GM23338 (cell line): ENCODE data around the gene WFDC13. TPM values are rescaled to one million over a fixed set of nuclear protein-coding genes. Genes with fewer than 3 reads are reported as not detected.

Experiments used
- ATAC-seq: fragments of 200-7000 bp; cut with Tn5 transposase; 3 replicates; pipeline ENCODE4 v1.9.1; 2020
- DNase-seq: peaks from one replicate; pipeline ENCODE4 v3.0.0-alpha.2; 2015; ENCODE audit warnings: low spot score
- H2AFZ ChIP-seq: fragments of 200-600 bp; sonication (generic); 2 replicates; pipeline ENCODE4 v1.8.0; 2016; ENCODE audit warnings: antibody characterized with exemption, mild to moderate bottlenecking, moderate library complexity
- H3F3A ChIP-seq: fragments of 200-600 bp; sonication (generic); replicated peaks from 2 replicates; pipeline ENCODE4 v1.8.0; 2017; ENCODE audit warnings: antibody characterized with exemption, mixed run types, low read depth
- H3K27ac ChIP-seq: fragments of 200-600 bp; sonication (generic); 2 replicates; pipeline ENCODE4 v1.6.1; 2016; ENCODE audit warnings: low read depth
- H3K27me3 ChIP-seq: fragments of 200-600 bp; sonication (generic); 2 replicates; pipeline ENCODE4 v1.8.0; 2016; ENCODE audit warnings: mild to moderate bottlenecking, mixed run types, moderate library complexity; ENCODE audit not compliant: insufficient read depth
- H3K36me3 ChIP-seq: fragments of 200-600 bp; sonication (generic); 2 replicates; pipeline ENCODE4 v1.8.0; 2016; ENCODE audit warnings: mild to moderate bottlenecking; ENCODE audit not compliant: insufficient read depth
- H3K4me1 ChIP-seq: fragments of 200-600 bp; sonication (generic); 2 replicates; pipeline ENCODE4 v1.8.0; 2016; ENCODE audit warnings: mild to moderate bottlenecking, moderate library complexity; ENCODE audit not compliant: insufficient read depth
- H3K4me2 ChIP-seq: fragments of 200-600 bp; sonication (generic); 2 replicates; pipeline ENCODE4 v1.7.1; 2017; ENCODE audit warnings: mixed run types
- H3K4me3 ChIP-seq: fragments of 200-600 bp; sonication (generic); 2 replicates; pipeline ENCODE4 v1.6.1; 2016; ENCODE audit warnings: mixed run types
- H3K79me2 ChIP-seq: fragments of 200-600 bp; sonication (generic); replicated peaks from 2 replicates; pipeline ENCODE4 v1.8.0; 2017; ENCODE audit warnings: mild to moderate bottlenecking; ENCODE audit not compliant: insufficient read depth
- H3K9me2 ChIP-seq: fragments of 200-600 bp; sonication (generic); 2 replicates; pipeline ENCODE4 v1.8.0; 2017; ENCODE audit not compliant: insufficient read depth
- H4K20me1 ChIP-seq: fragments of 200-600 bp; sonication (generic); replicated peaks from 2 replicates; pipeline ENCODE4 v1.8.0; 2017; ENCODE audit warnings: mild to moderate bottlenecking; ENCODE audit not compliant: insufficient read depth
- H3K27ac Mint-ChIP-seq: 2 replicates; pipeline ENCODE4 v1.8.0; 2020; ENCODE audit warnings: inconsistent platforms, mild to moderate bottlenecking, moderate library complexity, mixed read lengths
- H3K27me3 Mint-ChIP-seq: 3 replicates; pipeline ENCODE4 v1.8.0; 2022; ENCODE audit warnings: low read depth, mild to moderate bottlenecking, moderate library complexity, mixed read lengths, inconsistent platforms; ENCODE audit not compliant: insufficient read depth, poor library complexity
- H3K36me3 Mint-ChIP-seq: 3 replicates; pipeline ENCODE4 v1.8.0; 2021; ENCODE audit warnings: low read depth, mild to moderate bottlenecking, inconsistent platforms, moderate library complexity, mixed read lengths
- H3K4me1 Mint-ChIP-seq: 3 replicates; pipeline ENCODE4 v1.8.0; 2020; ENCODE audit warnings: mild to moderate bottlenecking, inconsistent platforms, mixed read lengths
- H3K4me3 Mint-ChIP-seq: 3 replicates; pipeline ENCODE4 v1.8.0; 2021; ENCODE audit warnings: moderate library complexity, mild to moderate bottlenecking, inconsistent platforms, mixed read lengths
- H3K9me3 Mint-ChIP-seq: 3 replicates; pipeline ENCODE4 v1.8.0; 2020; ENCODE audit warnings: moderate library complexity, mild to moderate bottlenecking, inconsistent platforms, mixed read lengths
- EZH2 ChIP-seq: fragments of 200-600 bp; sonication (generic); IDR thresholded peaks from one replicate; pipeline ENCODE4 v1.8.0; 2017; ENCODE audit warnings: antibody characterized with exemption, mild to moderate bottlenecking, low read depth; ENCODE audit not compliant: unreplicated experiment
- STAT1 ChIP-seq: IDR thresholded peaks from one replicate; pipeline ENCODE4 v1.6.1; 2016; ENCODE audit warnings: antibody characterized with exemption; ENCODE audit not compliant: unreplicated experiment
- ZNF331 ChIP-seq: fragments of 250-450 bp; sonication (Bioruptor Pico); IDR thresholded peaks from 2 replicates; pipeline ENCODE4 v1.5.0; 2020; ENCODE audit warnings: low read depth, mild to moderate bottlenecking, moderate library complexity
- polyA plus RNA-seq: library from polyadenylated mRNA; unstranded; fragments of >200 nt; fragmentation: Nextera tagmentation; extraction: Ambion mirVana; gene quantifications from 2 replicates; pipeline ENCODE4 v1.2.1, GENCODE V29; 2016
- total RNA-seq: library from RNA; depleted of rRNA; stranded (reverse); fragments of >200 nt; shearing (Covaris generic); gene quantifications from 2 replicates; pipeline ENCODE4 v1.2.3, GENCODE V29; 2014
- TF ChIP-seq, protein P1 (sequence below): IDR thresholded peaks from 2 replicates; pipeline ENCODE4 v1.6.1; 2016; ENCODE audit warnings: antibody characterized with exemption
- TF ChIP-seq, protein P2 (sequence below): IDR thresholded peaks from one replicate; pipeline ENCODE4 v1.6.1; 2018; ENCODE audit warnings: antibody characterized with exemption; ENCODE audit not compliant: unreplicated experiment
- TF ChIP-seq, protein P3 (sequence below), 2 experiments: fragments of 200-600 bp in 1 of 2; sonication (generic) in 1 of 2; conservative IDR thresholded peaks; 2 replicates each; pipeline versions ENCODE4 v1.5.1 to v1.6.1; 2016 to 2017; ENCODE audit warnings: antibody characterized with exemption in 2 of 2, low read depth in 2 of 2, mild to moderate bottlenecking in 2 of 2, moderate library complexity in 1 of 2

The WFDC13 gene
- total and polyA plus RNA-seq, 2 experiments from 2014 or later, result not detected

DNA sequence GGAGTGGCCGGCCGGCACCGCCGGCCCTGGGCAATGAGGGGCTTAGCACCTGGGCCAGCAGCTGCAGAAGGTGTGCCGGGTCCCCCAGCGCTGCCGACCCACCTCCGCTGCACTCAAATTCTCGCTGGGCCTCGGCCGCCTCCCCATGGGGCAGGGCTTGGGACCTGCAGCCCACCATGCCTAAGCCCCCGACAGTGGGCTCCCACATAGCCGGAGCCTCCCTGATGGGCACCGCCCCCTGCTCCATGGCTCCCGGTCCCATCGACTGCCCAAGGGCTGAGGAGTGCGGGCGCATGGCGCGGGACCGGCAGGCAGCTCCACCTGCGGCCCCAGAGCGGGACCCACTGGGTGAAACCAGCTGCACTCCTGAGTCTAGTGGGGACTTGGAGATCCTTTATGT lies 34.1 kb downstream of the WFDC13 start:
- Mint-ChIP-seq H3K27ac (no peak overlapping the region), H3K36me3 (peaks cover 48% of the 10 kb centered on the region), H3K9me3 (peaks cover 58% of the 10 kb centered on the region), H3K4me1 (no peaks in the 10 kb centered on the region), H3K27me3 (no peaks in the 10 kb centered on the region), H3K4me3 (no peak overlapping the region)
- no peak overlapping the region for H3K4me2 ChIP-seq
- H3K27ac ChIP-seq, result no peak overlapping the region
- H3K79me2 ChIP-seq, result no peaks in the 10 kb centered on the region
- no peaks in the 10 kb centered on the region for H4K20me1 ChIP-seq
- H3K9me2 ChIP-seq, result no peaks in the 10 kb centered on the region; the same call in 1 of the 2 replicates
- H3K4me3 ChIP-seq, result no peak overlapping the region
- no peak overlapping the region for H2AFZ ChIP-seq
- H3K27me3 ChIP-seq, result no peaks in the 10 kb centered on the region
- H3F3A ChIP-seq, result no peaks in the 10 kb centered on the region
- peaks cover 21% of the 10 kb centered on the region for H3K36me3 ChIP-seq
- DNase-seq, result no peak
- no peaks in the 10 kb centered on the region for H3K4me1 ChIP-seq
- ATAC-seq, result no peak
- TF ChIP-seq EZH2 (no peak), ZNF331 (no peak)
- TF ChIP-seq, protein P1, sequence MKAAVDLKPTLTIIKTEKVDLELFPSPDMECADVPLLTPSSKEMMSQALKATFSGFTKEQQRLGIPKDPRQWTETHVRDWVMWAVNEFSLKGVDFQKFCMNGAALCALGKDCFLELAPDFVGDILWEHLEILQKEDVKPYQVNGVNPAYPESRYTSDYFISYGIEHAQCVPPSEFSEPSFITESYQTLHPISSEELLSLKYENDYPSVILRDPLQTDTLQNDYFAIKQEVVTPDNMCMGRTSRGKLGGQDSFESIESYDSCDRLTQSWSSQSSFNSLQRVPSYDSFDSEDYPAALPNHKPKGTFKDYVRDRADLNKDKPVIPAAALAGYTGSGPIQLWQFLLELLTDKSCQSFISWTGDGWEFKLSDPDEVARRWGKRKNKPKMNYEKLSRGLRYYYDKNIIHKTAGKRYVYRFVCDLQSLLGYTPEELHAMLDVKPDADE, result no peak

DNA sequence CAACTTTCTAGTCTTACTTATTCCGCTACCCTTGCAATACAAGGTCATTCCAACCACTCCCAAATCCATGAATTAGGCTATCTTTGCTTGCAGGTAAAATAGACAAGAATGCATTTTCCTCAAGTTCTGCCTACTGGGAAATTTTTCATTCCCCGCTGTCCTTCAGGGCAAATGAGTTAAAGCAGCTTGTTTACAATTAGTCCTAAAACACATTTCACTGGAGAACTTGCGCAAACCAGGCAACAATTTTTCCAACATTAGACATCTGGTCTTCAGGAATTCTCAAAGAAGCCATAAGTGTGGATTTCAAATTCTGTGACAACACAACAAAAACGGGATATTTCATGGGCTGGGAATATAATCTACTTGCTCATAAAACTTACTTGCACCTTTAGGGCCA lies 40.8 kb downstream of the WFDC13 start:
- Mint-ChIP-seq H3K36me3 (peaks cover 5% of the 10 kb centered on the region; the same call in 2 of the 3 replicates), H3K4me3 (no peak overlapping the region), H3K27ac (no peak overlapping the region), H3K27me3 (no peaks in the 10 kb centered on the region), H3K4me1 (no peaks in the 10 kb centered on the region), H3K9me3 (peaks cover 5% of the 10 kb centered on the region; the same call in 2 of the 3 replicates)
- Histone ChIP-seq H3K4me2 (no peak overlapping the region), H3K4me3 (no peak overlapping the region), H3K4me1 (no peaks in the 10 kb centered on the region), H3F3A (no peaks in the 10 kb centered on the region), H3K79me2 (no peaks in the 10 kb centered on the region), H3K36me3 (no peaks in the 10 kb centered on the region), H3K27ac (no peak overlapping the region), H3K9me2 (0 out of 2 replicates have a peak, but pooled peaks cover 3% of the 10 kb centered on the region), H3K27me3 (no peaks in the 10 kb centered on the region), H2AFZ (no peak overlapping the region), H4K20me1 (no peaks in the 10 kb centered on the region)
- TF ChIP-seq, protein P1, result no peak
- no peak for TF ChIP-seq STAT1
- TF ChIP-seq, protein P2, sequence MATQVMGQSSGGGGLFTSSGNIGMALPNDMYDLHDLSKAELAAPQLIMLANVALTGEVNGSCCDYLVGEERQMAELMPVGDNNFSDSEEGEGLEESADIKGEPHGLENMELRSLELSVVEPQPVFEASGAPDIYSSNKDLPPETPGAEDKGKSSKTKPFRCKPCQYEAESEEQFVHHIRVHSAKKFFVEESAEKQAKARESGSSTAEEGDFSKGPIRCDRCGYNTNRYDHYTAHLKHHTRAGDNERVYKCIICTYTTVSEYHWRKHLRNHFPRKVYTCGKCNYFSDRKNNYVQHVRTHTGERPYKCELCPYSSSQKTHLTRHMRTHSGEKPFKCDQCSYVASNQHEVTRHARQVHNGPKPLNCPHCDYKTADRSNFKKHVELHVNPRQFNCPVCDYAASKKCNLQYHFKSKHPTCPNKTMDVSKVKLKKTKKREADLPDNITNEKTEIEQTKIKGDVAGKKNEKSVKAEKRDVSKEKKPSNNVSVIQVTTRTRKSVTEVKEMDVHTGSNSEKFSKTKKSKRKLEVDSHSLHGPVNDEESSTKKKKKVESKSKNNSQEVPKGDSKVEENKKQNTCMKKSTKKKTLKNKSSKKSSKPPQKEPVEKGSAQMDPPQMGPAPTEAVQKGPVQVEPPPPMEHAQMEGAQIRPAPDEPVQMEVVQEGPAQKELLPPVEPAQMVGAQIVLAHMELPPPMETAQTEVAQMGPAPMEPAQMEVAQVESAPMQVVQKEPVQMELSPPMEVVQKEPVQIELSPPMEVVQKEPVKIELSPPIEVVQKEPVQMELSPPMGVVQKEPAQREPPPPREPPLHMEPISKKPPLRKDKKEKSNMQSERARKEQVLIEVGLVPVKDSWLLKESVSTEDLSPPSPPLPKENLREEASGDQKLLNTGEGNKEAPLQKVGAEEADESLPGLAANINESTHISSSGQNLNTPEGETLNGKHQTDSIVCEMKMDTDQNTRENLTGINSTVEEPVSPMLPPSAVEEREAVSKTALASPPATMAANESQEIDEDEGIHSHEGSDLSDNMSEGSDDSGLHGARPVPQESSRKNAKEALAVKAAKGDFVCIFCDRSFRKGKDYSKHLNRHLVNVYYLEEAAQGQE, result no peak
- TF ChIP-seq, protein P3, sequence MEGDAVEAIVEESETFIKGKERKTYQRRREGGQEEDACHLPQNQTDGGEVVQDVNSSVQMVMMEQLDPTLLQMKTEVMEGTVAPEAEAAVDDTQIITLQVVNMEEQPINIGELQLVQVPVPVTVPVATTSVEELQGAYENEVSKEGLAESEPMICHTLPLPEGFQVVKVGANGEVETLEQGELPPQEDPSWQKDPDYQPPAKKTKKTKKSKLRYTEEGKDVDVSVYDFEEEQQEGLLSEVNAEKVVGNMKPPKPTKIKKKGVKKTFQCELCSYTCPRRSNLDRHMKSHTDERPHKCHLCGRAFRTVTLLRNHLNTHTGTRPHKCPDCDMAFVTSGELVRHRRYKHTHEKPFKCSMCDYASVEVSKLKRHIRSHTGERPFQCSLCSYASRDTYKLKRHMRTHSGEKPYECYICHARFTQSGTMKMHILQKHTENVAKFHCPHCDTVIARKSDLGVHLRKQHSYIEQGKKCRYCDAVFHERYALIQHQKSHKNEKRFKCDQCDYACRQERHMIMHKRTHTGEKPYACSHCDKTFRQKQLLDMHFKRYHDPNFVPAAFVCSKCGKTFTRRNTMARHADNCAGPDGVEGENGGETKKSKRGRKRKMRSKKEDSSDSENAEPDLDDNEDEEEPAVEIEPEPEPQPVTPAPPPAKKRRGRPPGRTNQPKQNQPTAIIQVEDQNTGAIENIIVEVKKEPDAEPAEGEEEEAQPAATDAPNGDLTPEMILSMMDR (conservative IDR thresholded peaks at IDR 0.05; ENCODE audit: low read depth in 2 of 2), result no peak
- ATAC-seq (no peak), DNase-seq (no peak)
